Activated CD4-positive, alpha-beta T cell treated with anti-CD3 and anti-CD28 coated beads for 1 hour (primary cell): Measurements from ENCODE around the gene CTR9.

ENCODE experiments used
- DNase-seq: peaks from one replicate; pipeline ENCODE4 v3.0.0-alpha.2; 2020

Gene CTR9

GRCh38 chr11:10743354-10744000 lies 7.6 kb upstream of the CTR9 start:
- no peak for DNase-seq

- no peak for DNase-seq
Measured at GRCh38 chr11:10744206-10744605, 6.8 kb upstream of the CTR9 start.

GRCh38 chr11:10746871-10747270 lies 4.2 kb upstream of the CTR9 start:
- no peak for DNase-seq

- no peak for DNase-seq
Measured at GRCh38 chr11:10747733-10748132, 3.3 kb upstream of the CTR9 start.

- no peak for DNase-seq
Measured at GRCh38 chr11:10749476-10749875, 1.6 kb upstream of the CTR9 start.

GRCh38 chr11:10751581-10751940 lies 515 bp downstream of the CTR9 start:
- DNase-seq, result no peak

GRCh38 chr11:10752061-10752460 lies 1.0 kb downstream of the CTR9 start:
- no peak for DNase-seq

GRCh38 chr11:10752486-10752885 lies 1.4 kb downstream of the CTR9 start:
- DNase-seq, result no peak

GRCh38 chr11:10758957-10759356 lies 7.9 kb downstream of the CTR9 start:
- DNase-seq, result no peak

GRCh38 chr11:10761085-10761698 lies 10.1 kb downstream of the CTR9 start:
- DNase-seq, result no peak

- DNase-seq, result no peak
Measured at GRCh38 chr11:10762185-10762584, 11.1 kb downstream of the CTR9 start.

GRCh38 chr11:10762913-10763421 lies 11.9 kb downstream of the CTR9 start:
- DNase-seq, result no peak

- no peak for DNase-seq
Measured at GRCh38 chr11:10763766-10764165, 12.7 kb downstream of the CTR9 start.

GRCh38 chr11:10764412-10764811 lies 13.4 kb downstream of the CTR9 start:
- DNase-seq, result no peak

GRCh38 chr11:10770626-10771254 lies 19.7 kb downstream of the CTR9 start:
- DNase-seq, result no peak

GRCh38 chr11:10771457-10771856 lies 20.4 kb downstream of the CTR9 start:
- DNase-seq, result no peak

- DNase-seq, result no peak
Measured at GRCh38 chr11:10774811-10775210, 23.8 kb downstream of the CTR9 start.

GRCh38 chr11:10777393-10777793 lies 26.3 kb downstream of the CTR9 start:
- no peak for DNase-seq

GRCh38 chr11:10777806-10778205 lies 26.8 kb downstream of the CTR9 start:
- DNase-seq, result no peak

- no peak for DNase-seq
Measured at GRCh38 chr11:10778217-10778970, 27.3 kb downstream of the CTR9 start.

- no peak for DNase-seq
Measured at GRCh38 chr11:10779086-10779485, 28.0 kb downstream of the CTR9 start.

- no peak for DNase-seq
Measured at GRCh38 chr11:10780040-10780439, 29.0 kb downstream of the CTR9 start.
